Dedifferentiated amniotic fluid mesenchymal stem cell (primary cell): ENCODE measurements around the gene DDX1.

Experiments used
- DNase-seq: peaks from one replicate; pipeline ENCODE4 v3.0.0-alpha.2; 2016; ENCODE audit errors: extremely low spot score

The DDX1 gene

GRCh38 chr2:15662579-15662978 is 70.9 kb downstream of the DDX1 start:
- DNase-seq = no peak

GRCh38 chr2:15663802-15664201 is 72.1 kb downstream of the DDX1 start:
- DNase-seq = no peak

- no peak for DNase-seq
These were observed 72.8 kb downstream of the DDX1 start for GRCh38 chr2:15664273-15665066.

GRCh38 chr2:15665067-15665942 is 73.6 kb downstream of the DDX1 start:
- DNase-seq = no peak

GRCh38 chr2:15665943-15666460 is 74.3 kb downstream of the DDX1 start:
- no peak for DNase-seq

- DNase-seq = no peak
These were observed 75.5 kb downstream of the DDX1 start for GRCh38 chr2:15666861-15667808.

GRCh38 chr2:15667809-15668556 is 76.3 kb downstream of the DDX1 start:
- no peak for DNase-seq

GRCh38 chr2:15668611-15669305 is 77.1 kb downstream of the DDX1 start:
- DNase-seq = no peak

GRCh38 chr2:15669375-15669910 is 77.8 kb downstream of the DDX1 start:
- DNase-seq = no peak

GRCh38 chr2:15670469-15670868 is 78.8 kb downstream of the DDX1 start:
- no peak for DNase-seq

- DNase-seq = no peak
These were observed 79.3 kb downstream of the DDX1 start for GRCh38 chr2:15670981-15671380.

GRCh38 chr2:15671409-15671808 is 79.7 kb downstream of the DDX1 start:
- no peak for DNase-seq

- DNase-seq = no peak
These were observed 80.5 kb downstream of the DDX1 start for GRCh38 chr2:15671842-15672815.

- no peak for DNase-seq
These were observed 81.6 kb downstream of the DDX1 start for GRCh38 chr2:15672961-15673918.

GRCh38 chr2:15673919-15674636 is 82.4 kb downstream of the DDX1 start:
- DNase-seq = no peak

- no peak for DNase-seq
These were observed 83.2 kb downstream of the DDX1 start for GRCh38 chr2:15674637-15675455.
